ENCODE results near the gene BRS3.

DNA sequence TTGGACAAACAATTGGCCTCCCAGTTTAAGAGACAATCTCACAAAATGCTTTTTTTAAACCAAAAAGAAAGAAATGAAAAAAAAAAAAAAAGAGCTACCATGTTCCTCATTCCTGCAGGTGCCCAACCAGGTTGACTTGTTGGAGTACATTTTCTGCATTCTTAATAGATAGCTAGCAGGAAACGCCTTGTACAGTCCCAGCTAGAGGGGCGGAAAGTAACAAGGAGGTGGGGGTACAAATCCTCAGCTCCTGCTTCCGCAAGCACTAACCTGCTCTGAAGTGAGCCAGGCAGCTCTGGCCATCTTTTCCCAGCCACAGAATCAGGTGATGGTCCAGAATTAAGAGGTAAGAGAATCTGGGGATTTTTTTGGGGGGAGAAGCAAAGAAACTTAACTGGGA, 44.2 kb downstream of the BRS3 start, which contains the start of gene VGLL1:
- no peak for TF ChIP-seq POLR2A (IDR thresholded peaks at IDR 0.05)
- TF ChIP-seq, protein P1, sequence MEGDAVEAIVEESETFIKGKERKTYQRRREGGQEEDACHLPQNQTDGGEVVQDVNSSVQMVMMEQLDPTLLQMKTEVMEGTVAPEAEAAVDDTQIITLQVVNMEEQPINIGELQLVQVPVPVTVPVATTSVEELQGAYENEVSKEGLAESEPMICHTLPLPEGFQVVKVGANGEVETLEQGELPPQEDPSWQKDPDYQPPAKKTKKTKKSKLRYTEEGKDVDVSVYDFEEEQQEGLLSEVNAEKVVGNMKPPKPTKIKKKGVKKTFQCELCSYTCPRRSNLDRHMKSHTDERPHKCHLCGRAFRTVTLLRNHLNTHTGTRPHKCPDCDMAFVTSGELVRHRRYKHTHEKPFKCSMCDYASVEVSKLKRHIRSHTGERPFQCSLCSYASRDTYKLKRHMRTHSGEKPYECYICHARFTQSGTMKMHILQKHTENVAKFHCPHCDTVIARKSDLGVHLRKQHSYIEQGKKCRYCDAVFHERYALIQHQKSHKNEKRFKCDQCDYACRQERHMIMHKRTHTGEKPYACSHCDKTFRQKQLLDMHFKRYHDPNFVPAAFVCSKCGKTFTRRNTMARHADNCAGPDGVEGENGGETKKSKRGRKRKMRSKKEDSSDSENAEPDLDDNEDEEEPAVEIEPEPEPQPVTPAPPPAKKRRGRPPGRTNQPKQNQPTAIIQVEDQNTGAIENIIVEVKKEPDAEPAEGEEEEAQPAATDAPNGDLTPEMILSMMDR (IDR thresholded peaks at IDR 0.05) = no peak

Measured in body of pancreas (tissue), 4 donors.